ENCODE data around the gene SPTLC3.

SPTLC3 gene

DNA sequence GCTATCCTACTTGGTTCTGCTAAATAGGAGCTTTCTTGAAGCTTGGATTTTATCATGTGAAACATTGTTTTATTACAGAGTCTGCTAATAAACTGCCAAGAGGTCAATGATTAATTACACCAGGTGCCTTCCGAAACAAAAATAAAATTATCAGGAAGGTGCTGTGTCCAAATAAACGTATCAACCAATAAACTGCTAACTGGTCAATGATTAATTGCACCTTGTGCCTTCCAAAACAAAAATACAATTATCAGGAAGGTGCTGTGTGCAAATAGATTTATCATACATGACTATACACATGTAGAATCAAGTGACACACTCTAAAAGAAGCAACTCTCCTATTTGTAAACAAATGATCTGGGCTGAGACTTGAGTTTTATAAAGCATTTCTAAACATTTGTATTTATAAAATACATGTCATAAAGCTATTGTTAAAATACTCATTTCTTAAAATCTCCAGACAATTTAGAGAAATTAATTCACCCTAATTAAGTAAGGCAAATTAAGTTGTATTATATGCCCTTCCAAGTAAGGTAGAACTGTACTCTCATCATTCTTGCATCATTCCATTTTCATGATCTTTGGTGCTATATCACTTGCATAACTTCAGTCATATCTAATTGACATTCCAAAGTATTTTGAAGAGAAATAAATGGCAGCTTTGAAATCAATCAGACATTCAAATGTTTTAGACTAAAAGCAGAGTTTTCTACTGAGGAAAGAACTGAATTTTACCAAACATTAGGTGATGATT is 26.8 kb downstream of the SPTLC3 start:
- TF ChIP-seq, protein P1, sequence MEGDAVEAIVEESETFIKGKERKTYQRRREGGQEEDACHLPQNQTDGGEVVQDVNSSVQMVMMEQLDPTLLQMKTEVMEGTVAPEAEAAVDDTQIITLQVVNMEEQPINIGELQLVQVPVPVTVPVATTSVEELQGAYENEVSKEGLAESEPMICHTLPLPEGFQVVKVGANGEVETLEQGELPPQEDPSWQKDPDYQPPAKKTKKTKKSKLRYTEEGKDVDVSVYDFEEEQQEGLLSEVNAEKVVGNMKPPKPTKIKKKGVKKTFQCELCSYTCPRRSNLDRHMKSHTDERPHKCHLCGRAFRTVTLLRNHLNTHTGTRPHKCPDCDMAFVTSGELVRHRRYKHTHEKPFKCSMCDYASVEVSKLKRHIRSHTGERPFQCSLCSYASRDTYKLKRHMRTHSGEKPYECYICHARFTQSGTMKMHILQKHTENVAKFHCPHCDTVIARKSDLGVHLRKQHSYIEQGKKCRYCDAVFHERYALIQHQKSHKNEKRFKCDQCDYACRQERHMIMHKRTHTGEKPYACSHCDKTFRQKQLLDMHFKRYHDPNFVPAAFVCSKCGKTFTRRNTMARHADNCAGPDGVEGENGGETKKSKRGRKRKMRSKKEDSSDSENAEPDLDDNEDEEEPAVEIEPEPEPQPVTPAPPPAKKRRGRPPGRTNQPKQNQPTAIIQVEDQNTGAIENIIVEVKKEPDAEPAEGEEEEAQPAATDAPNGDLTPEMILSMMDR (IDR thresholded peaks at IDR 0.05; ENCODE audit: low read depth, low read length), result no peak
- no peak for DNase-seq (ENCODE audit: low read depth in 2 of 2)
- no peak overlapping the region for H3K4me3 ChIP-seq (replicated peaks in 1 of 2; ENCODE audit: low read depth in 2 of 2, low read length in 2 of 2)

DNA sequence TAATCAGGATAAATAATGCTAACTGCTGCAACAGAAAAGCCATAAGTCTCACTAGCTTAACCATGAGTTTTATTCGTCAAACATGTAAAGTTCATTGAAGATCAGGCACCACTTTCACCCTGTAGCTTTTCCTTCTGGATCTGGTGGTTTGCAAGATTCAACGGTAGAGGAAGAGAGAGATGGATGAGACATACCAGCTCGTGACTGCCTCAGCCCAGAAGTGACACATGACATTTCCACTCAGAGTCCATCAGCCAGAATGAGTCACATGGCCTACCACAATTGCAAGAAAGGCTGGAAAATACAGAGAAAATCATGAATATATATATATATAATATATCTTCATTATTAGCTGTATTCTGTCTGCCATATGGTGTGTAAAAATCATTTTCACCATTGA is 29.0 kb downstream of the SPTLC3 start:
- no peak overlapping the region for H3K4me3 ChIP-seq (replicated peaks in 1 of 2; ENCODE audit: low read depth in 2 of 2, low read length in 2 of 2)
- TF ChIP-seq, protein P1 (IDR thresholded peaks at IDR 0.05; ENCODE audit: low read depth, low read length), result no peak
- DNase-seq (ENCODE audit: low read depth in 2 of 2), result peak in 1 of 2 donors; percentile 33

DNA sequence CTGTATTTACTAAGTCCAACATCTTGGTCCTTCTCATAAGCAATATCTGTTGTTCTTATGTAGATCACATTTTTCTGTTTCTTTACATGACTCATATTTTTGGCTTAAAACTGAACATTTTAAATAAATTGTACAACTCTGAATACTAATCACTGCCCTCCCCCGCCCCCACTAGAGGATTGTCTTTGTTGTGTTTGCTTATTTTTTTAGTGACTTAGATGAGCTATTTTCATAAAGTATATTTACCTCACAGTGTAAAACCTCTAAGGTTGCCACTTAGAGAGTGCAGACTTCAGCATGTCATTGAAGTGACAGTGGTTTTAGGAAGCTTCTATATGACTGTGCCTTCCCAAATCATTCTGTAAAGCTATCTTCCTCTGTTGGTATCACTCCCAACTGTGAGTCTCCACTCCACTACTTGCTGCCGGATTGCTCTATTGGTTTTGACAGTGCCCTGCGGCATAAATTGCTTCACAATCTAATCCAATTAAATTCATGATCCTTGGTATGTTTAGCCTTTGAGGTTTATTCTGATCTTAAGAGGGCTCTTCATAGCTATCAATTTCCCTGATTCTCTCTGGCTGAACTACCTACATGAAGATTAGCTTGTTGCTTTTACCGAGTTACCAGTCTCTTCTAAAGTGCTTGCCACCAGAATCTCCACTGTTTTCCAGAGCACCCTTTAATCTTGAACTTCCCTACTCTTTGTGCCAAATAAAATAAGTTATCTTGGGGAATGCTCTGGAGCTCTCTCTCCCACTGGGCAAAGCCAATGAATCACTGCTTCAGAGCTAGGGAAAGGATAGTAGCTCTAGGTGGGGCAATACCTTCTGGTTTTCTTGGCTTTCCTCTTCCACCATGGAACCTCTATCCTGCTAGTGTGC is 33.0 kb downstream of the SPTLC3 start:
- no peak overlapping the region for H3K4me3 ChIP-seq (replicated peaks in 1 of 2; ENCODE audit: low read depth in 2 of 2, low read length in 2 of 2)
- TF ChIP-seq, protein P1 (IDR thresholded peaks at IDR 0.05; ENCODE audit: low read depth, low read length), result no peak
- peak; percentile 51 to 62 for DNase-seq (ENCODE audit: low read depth in 2 of 2)

DNA sequence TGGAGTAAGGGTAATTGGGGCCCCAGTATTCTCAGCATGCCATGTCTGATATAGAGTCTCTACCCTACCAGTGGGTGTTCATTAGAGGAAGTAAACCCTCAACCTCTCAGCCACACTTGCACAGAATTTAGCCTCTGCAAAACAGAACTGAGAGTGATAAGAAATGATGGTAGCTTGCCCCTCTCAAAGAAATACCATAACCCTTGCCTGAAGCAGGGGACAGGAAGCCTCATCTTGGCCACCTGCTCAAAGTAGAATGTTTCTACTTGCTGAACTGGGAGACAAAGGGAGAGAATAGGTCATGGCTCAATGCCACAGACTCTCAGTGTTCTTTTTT is 33.7 kb downstream of the SPTLC3 start:
- no peak overlapping the region for H3K4me3 ChIP-seq (replicated peaks in 1 of 2; ENCODE audit: low read depth in 2 of 2, low read length in 2 of 2)
- TF ChIP-seq, protein P1 (IDR thresholded peaks at IDR 0.05; ENCODE audit: low read depth, low read length), result no peak
- DNase-seq (ENCODE audit: low read depth in 2 of 2), result no peak

DNA sequence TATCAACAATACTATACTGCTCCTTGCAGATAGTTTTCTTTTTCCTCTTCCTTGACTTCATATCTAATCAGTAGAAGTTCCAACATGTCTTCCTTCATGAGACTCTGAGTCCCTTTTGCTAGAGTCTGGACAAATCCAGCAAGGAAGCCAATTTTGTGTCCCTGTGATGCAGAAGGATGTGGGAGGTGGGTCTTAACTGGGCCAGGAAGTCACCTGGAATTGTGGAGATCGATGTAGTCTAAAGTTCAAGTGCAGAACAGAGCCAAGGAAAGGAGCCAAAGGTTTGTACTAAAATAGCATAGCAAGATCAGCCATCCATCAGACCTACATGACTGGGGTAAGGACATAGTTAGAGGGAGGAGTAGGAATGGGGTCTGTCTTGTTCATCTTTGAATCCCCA is 37.6 kb downstream of the SPTLC3 start:
- no peak overlapping the region for H3K4me3 ChIP-seq (replicated peaks in 1 of 2; ENCODE audit: low read depth in 2 of 2, low read length in 2 of 2)
- TF ChIP-seq, protein P1 (IDR thresholded peaks at IDR 0.05; ENCODE audit: low read depth, low read length), result no peak
- no peak for DNase-seq (ENCODE audit: low read depth in 2 of 2)

DNA sequence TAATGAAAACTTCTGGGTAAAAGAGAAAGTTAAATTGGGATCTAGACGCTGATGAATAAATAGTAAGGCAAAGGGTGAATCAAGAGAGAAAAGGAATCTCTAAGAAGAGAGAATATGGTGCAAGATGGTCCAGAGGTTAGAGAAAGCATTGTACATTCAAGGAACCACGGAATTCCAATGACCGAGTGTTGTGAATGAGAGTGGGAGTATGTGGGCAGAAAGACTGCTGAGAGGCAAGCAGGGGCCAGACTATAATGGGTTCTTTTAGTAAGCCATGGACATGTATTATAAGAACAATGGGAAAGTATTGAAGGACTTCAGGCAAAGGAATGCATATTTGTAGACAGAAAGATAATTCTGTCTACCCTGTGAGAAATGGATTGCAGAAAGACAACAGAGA is 45.2 kb downstream of the SPTLC3 start:
- no peak overlapping the region for H3K4me3 ChIP-seq (replicated peaks in 1 of 2; ENCODE audit: low read depth in 2 of 2, low read length in 2 of 2)
- TF ChIP-seq, protein P1 (IDR thresholded peaks at IDR 0.05; ENCODE audit: low read depth, low read length), result no peak
- no peak for DNase-seq (ENCODE audit: low read depth in 2 of 2)

Measured in cardiac fibroblast (primary cell).